H1 (cell line): ENCODE results near the gene NMU.

ENCODE experiments used
- CTCF ChIP-seq, 3 experiments: IDR thresholded peaks; 1 replicate in 2 of 3; 2 replicates in 1 of 3; pipeline versions ENCODE4 v1.5.1 to v1.6.1; 2011; ENCODE audit warnings: low read length in 3 of 3, mild to moderate bottlenecking in 3 of 3, inconsistent platforms in 2 of 3, low read depth in 1 of 3, moderate library complexity in 1 of 3; ENCODE audit not compliant: insufficient read depth in 1 of 3; ENCODE audit errors: control extremely low read depth in 1 of 3
- EZH2 ChIP-seq: fragments of 200-600 bp; sonication (generic); IDR thresholded peaks from 2 replicates; pipeline ENCODE4 v1.7.1; 2012; ENCODE audit warnings: low read depth, mild to moderate bottlenecking, moderate library complexity, low read length, inconsistent platforms; ENCODE audit not compliant: severe bottlenecking
- GABPA ChIP-seq: IDR thresholded peaks from 2 replicates; pipeline ENCODE4 v1.6.1; 2011; ENCODE audit warnings: mild to moderate bottlenecking, low read length, moderate library complexity, borderline replicate concordance; ENCODE audit not compliant: insufficient read depth
- RXRA ChIP-seq: IDR thresholded peaks from 2 replicates; pipeline ENCODE4 v1.6.1; 2011; ENCODE audit warnings: low read depth, mild to moderate bottlenecking, low read length, moderate library complexity; ENCODE audit not compliant: insufficient read depth

- no peak for TF ChIP-seq GABPA
- no peak for TF ChIP-seq RXRA
- TF ChIP-seq CTCF (IDR thresholded peaks at IDR 0.05; ENCODE audit: control extremely low read depth in 1 of 3, insufficient read depth in 1 of 3, low read depth in 1 of 3, low read length in 3 of 3) = no peak
- TF ChIP-seq EZH2 = no peak
Measured at GRCh38 chr4:55588160-55588559, 47.9 kb downstream of the NMU start.
